Islet of Langerhans (tissue), 1 donor: ENCODE results near the gene RGL4.

Experiments
- FAIRE-seq: peaks from one replicate; lab custom pipeline; 2011; peaks lifted over from hg19 to GRCh38; lab: Jason Lieb, UNC

The RGL4 gene

DNA sequence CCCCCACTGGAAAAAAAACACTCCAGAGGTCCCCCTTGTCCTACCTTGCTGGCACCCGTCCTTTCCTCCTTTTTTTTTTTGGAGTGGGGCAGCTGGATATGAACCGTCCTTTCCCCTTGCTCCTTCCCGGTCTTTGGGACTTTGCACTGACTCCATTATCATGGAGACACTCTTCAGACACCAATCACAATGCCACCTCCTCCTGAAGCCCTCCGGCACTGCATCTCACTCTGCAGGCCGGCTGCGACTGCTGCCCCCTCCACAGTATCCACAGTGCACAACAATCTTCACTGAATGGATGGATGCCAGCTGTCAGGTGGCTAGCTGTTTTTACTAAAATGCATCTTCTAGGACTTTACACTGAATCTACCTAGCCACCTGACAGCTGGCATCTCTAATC lies 12.7 kb upstream of the RGL4 start:
- FAIRE-seq: no peak

GRCh38 chr22:23681026-23681809 lies 9.6 kb upstream of the RGL4 start:
- FAIRE-seq: no peak

- no peak for FAIRE-seq
These were observed 8.7 kb upstream of the RGL4 start for GRCh38 chr22:23682077-23682476.

- no peak for FAIRE-seq
These were observed 7.9 kb upstream of the RGL4 start for GRCh38 chr22:23682827-23683355.

DNA sequence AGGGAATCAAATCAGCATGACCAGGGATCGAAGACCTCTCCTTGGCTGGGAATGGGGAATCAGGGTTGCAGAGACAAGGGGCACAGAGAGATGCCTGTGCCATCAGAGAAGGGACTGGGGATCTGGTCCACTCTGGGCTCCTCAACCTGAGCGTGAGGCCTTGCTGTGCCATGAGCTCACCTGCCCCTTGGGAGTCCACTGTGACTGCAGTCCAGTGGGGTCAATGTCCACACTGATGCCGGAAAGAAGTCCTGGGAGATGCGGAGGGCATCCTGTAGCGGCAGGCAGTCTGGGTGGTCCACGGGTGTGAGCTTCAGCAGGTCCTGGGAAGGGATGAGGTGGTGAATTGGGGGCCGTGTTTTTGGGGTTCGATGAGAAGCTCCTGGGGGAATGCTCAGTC lies 7.3 kb upstream of the RGL4 start:
- no peak for FAIRE-seq

DNA sequence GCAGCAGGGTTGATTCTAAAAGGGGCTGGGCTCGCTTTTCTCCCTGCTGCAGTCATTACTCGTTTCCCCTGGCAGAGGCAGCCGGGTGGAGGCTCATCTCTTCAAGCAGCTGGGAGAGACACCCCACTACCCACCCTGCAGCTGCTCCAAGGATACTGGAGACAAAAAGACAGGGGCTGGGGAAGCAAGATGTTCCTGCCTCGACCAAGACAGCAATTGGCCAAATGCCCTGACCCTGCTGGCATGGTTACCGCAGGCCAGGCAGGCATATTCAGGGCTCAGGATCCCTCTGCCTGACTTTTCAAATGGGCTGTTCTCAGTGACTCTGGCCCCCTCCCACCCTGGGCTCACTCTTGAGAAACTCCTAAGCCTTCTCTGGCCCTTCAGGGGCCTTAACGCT lies 6.8 kb upstream of the RGL4 start:
- FAIRE-seq: no peak

- no peak for FAIRE-seq
These were observed 6.2 kb upstream of the RGL4 start for GRCh38 chr22:23684561-23685031.

GRCh38 chr22:23685205-23685784 lies 5.5 kb upstream of the RGL4 start:
- no peak for FAIRE-seq

DNA sequence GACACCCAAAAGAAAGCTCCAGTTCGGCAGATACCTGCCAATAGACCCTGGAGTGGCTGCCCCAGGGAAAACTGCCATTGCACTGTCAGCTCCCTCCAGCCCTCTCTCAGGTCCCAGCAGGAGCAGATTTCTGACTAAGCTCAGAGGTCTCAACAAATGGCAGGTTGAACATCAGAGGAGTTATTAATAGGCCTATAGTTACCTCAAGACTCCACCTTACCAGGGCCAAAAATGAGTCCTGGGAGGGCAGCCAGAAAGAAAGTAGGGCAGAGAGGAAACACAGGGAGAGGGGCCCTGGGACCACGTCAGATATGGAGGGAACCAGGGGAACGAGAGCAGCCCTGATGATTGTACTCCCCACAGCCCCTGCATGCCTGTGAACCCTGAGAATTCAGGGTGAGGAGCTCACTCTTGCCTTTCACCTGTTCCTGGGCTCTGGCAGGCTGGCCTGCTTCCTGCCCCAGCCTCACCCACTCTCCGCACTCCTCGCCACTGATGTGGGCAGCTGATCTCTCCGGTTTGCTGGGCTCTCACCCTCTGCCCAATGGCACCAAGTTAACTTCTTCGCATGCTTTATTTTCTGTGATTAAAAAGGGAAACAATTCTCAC lies 4.3 kb upstream of the RGL4 start:
- no peak for FAIRE-seq

DNA sequence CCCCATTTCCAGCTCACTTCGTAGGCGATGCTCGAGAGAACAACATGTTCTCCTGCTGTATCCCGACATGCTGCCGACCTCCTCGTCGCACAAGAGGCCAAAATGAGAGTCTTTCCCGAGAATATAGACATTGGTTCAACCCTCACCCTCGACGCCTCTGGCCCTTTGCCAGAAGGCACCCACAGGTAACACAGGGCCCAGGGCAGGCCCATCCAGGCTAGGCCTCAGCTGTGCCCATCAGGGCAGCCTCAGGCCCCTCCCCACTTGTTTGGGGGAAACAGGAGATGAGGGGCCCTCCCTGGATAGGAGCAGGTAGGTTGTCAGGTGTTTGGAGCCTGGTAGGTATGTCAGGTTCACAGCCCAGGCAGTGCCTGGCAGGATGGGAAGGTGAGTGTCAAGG lies 2.7 kb upstream of the RGL4 start:
- no peak for FAIRE-seq

GRCh38 chr22:23688571-23688970 lies 2.2 kb upstream of the RGL4 start:
- FAIRE-seq: no peak

- no peak for FAIRE-seq
These were observed 1.4 kb upstream of the RGL4 start for GRCh38 chr22:23689414-23689813.

- FAIRE-seq: no peak
These were observed 1.1 kb downstream of the RGL4 start for GRCh38 chr22:23691748-23692423.

DNA sequence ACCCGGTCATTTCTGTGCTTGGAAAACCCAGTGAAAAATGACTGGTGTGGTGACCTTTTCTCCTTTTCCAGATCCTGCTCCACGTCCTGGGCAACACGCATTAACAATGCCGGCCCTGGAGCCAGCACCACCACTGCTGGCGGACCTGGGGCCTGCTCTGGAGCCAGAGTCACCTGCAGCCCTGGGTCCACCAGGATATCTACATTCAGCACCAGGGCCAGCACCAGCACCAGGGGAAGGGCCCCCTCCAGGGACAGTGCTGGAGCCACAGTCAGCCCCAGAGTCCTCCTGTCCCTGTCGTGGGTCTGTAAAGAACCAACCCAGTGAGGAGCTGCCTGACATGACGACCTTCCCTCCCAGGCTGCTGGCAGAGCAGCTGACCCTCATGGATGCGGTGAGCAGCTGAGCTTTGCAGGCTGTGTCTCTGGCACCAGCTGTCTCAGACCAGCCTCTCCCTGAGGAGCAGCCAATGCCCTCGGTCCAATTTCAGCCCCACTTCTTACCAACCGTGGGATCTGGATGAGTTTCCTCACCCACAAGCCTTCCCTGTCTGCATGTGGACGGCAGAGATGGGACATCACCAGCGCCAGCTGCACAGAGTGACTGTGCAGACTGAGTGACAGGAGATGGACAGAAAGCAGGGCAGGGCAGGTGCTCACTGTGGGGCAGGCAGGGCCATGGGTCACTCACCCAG lies 1.9 kb downstream of the RGL4 start:
- no peak for FAIRE-seq

GRCh38 chr22:23693979-23694680 lies 3.3 kb downstream of the RGL4 start:
- FAIRE-seq: no peak

DNA sequence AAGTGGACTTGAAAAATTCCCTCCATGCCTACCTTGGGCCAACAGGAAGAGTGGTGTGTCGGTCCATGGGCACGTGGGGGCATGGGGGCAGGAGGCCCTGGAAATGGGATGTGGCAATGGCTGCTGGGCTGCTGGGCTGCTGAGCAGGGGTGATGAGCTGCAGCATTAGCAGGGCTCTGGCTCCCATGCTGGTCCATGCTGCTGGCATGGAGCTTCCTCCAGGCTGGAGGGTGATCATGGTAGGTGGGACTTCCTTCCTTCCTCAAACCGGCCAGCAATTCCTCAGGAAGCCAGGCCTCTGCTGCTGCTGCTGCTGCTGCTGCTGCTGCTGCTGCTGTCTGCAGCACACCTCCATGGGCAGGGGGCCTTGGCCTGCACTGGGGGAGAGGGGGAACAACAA lies 4.3 kb downstream of the RGL4 start:
- FAIRE-seq: no peak

DNA sequence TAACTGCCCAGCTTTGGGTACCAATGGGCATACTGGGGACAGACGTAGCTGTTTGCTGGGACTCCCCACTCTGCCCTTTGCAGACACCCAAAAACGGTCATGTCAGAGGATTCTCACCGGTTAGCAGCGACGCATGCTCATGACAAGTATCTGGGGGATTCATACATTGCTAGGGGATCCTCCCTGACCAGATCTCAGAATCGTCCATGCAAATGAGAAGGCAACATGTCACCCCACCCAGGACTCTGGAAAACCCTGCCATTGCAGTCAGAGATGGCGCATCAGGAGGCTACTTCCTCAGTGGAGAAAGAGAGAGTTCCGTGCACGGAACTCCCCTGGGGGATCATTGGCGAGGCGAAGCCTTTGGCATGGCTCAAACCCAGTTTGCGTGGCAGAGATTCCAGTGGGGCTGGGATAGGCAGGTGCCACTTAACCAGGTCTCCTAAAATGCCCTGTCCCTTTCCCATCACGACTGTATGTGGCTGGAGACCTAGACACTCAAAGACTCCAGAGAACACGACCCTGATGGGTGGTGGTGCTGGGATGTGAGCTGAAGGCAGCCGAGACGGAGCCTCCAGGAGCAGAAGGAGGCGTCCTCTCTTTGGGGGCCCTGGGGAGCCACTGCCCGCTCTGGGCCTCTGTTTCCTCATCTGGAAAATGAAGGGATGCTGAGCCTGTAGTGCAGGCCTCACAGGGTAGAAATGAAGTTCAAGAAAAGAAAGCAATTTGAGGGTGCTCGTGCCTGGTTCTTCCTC lies 4.9 kb downstream of the RGL4 start:
- FAIRE-seq: no peak

DNA sequence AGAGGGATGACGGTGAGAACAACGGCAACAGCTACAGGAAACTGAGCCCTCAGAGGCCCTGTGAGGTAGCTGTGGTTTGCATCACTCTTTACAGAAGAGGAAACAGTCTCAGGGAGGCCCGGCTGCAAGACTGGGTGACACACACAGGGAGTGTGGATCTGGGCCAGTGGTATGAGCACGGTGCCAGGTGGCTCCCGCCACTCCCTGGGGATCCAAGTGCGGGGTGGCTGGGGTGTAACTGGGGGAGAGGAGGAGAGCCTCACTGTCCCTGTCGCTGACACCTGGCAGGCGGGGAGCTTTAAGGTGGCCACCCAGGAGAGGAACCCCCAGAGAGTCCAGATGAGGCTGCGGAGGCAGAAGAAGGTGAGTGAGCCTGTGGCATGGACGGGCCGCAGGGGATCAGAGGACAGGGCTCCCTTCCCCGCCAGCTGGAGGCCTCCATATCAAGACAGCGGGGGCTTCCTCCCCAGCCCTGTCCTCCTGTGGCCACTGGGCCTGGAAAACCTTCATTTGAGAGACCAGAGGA lies 5.6 kb downstream of the RGL4 start:
- no peak for FAIRE-seq

DNA sequence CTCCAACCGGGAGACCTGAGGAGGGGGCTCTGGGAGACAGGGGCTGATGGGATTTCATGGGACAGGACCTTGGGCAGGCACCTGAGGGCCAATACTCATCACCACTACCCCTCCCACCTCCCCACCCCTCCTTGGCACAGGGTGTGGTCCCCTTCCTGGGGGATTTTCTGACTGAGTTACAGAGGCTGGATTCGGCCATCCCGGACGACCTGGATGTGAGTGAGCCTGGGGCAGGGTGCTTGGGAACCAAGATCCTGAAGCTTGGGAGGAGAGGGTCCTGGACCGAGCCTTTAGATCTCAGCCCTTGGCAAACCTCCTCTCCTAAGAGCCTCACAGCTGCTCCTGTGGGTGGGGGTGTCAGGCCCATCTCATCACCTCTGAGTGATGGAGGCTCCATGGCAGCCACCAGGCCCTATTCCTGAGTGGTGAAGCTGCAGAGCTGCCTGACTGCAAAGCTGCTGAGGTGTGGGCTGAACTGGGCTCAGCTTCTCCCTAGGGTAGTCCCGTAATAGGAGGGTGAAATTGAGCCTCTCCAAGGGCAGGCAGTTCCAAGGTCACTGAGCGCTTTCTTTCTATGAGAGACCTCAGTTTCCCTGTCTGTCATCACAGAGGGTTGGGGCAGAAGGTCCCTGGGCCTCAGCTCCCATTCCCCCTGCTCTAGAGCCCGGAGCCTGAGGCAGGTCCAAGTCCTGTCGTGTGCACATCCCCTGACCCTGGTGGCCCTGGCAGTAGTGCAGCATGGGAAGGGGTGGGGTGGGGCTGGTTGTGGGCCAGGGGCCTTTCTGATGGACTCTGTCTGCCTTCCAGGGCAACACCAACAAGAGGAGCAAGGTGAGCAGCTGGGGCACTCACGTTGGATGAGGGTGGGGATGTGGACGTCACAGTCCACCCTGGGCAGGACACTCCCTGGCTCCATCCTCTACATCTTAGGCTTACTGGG lies 6.5 kb downstream of the RGL4 start:
- FAIRE-seq: no peak
